ENCODE measurements around the gene SLC8A2.

SLC8A2 gene

GRCh38 chr19:47505506-47505905 lies 33.8 kb upstream of the SLC8A2 start:
- DNase-seq (ENCODE audit: low read depth in 1 of 2, low spot score in 1 of 2) = no peak

- DNase-seq (ENCODE audit: low read depth in 1 of 2, low spot score in 1 of 2) = no peak
Measured at GRCh38 chr19:47503826-47504150, 32.1 kb upstream of the SLC8A2 start.

GRCh38 chr19:47503130-47503825 lies 31.6 kb upstream of the SLC8A2 start:
- DNase-seq (ENCODE audit: low read depth in 1 of 2, low spot score in 1 of 2) = no peak

GRCh38 chr19:47499863-47500830 lies 28.5 kb upstream of the SLC8A2 start:
- DNase-seq (ENCODE audit: low read depth in 1 of 2, low spot score in 1 of 2) = no peak

GRCh38 chr19:47499371-47499770 lies 27.7 kb upstream of the SLC8A2 start:
- no peak for DNase-seq (ENCODE audit: low read depth in 1 of 2, low spot score in 1 of 2)

GRCh38 chr19:47498561-47498960 lies 26.9 kb upstream of the SLC8A2 start:
- no peak for DNase-seq (ENCODE audit: low read depth in 1 of 2, low spot score in 1 of 2)

- no peak for DNase-seq (ENCODE audit: low read depth in 1 of 2, low spot score in 1 of 2)
Measured at GRCh38 chr19:47497821-47498520, 26.3 kb upstream of the SLC8A2 start.

- no peak for DNase-seq (ENCODE audit: low read depth in 1 of 2, low spot score in 1 of 2)
Measured at GRCh38 chr19:47497050-47497766, 25.5 kb upstream of the SLC8A2 start.

GRCh38 chr19:47495478-47496372 lies 24.0 kb upstream of the SLC8A2 start:
- DNase-seq (ENCODE audit: low read depth in 1 of 2, low spot score in 1 of 2) = no peak

- no peak for DNase-seq (ENCODE audit: low read depth in 1 of 2, low spot score in 1 of 2)
Measured at GRCh38 chr19:47494729-47495128, 23.0 kb upstream of the SLC8A2 start.

- DNase-seq (ENCODE audit: low read depth in 1 of 2, low spot score in 1 of 2) = no peak
Measured at GRCh38 chr19:47494211-47494547, 22.5 kb upstream of the SLC8A2 start.

- DNase-seq (ENCODE audit: low read depth in 1 of 2, low spot score in 1 of 2) = no peak
Measured at GRCh38 chr19:47493378-47494210, 21.9 kb upstream of the SLC8A2 start.

GRCh38 chr19:47492571-47493377 lies 21.1 kb upstream of the SLC8A2 start:
- no peak for DNase-seq (ENCODE audit: low read depth in 1 of 2, low spot score in 1 of 2)

GRCh38 chr19:47492137-47492533 lies 20.4 kb upstream of the SLC8A2 start:
- DNase-seq (ENCODE audit: low read depth in 1 of 2, low spot score in 1 of 2) = no peak

GRCh38 chr19:47491358-47492136 lies 19.9 kb upstream of the SLC8A2 start:
- no peak for DNase-seq (ENCODE audit: low read depth in 1 of 2, low spot score in 1 of 2)

- no peak for DNase-seq (ENCODE audit: low read depth in 1 of 2, low spot score in 1 of 2)
Measured at GRCh38 chr19:47490847-47491246, 19.2 kb upstream of the SLC8A2 start.

- no peak for DNase-seq (ENCODE audit: low read depth in 1 of 2, low spot score in 1 of 2)
Measured at GRCh38 chr19:47490031-47490430, 18.3 kb upstream of the SLC8A2 start.

Data from activated T-helper 1 cell treated with anti-CD3 and anti-CD28 coated beads, Interleukin-2, amount 50 U/mL, for 16 hours (primary cell).